IgD-negative memory B cell (primary cell): ENCODE results near the gene ASPRV1. TPM values are rescaled to one million over a fixed set of nuclear protein-coding genes. Genes with fewer than 3 reads are reported as not detected.
"Not testable (repeated sequence)": the region's sequence is repeated elsewhere in the genome, so short reads cannot be mapped to it uniquely, and the experiment has no call there.

Source experiments
- H3K27ac Mint-ChIP-seq, 3 donors: one replicate each; pipeline ENCODE4 v1.8.0; 2020 to 2022; ENCODE audit warnings: mild to moderate bottlenecking in 3 of 3, mixed read lengths in 3 of 3, moderate library complexity in 1 of 3
- H3K27me3 Mint-ChIP-seq: one replicate; pipeline ENCODE4 v1.8.0; 2021; ENCODE audit warnings: mixed read lengths
- H3K36me3 Mint-ChIP-seq: one replicate; pipeline ENCODE4 v1.8.0; 2020; ENCODE audit warnings: mild to moderate bottlenecking, mixed read lengths
- H3K4me1 Mint-ChIP-seq, 3 donors: one replicate each; pipeline ENCODE4 v1.8.0; 2020 to 2022; ENCODE audit warnings: mixed read lengths in 3 of 3, mild to moderate bottlenecking in 1 of 3
- H3K4me3 Mint-ChIP-seq, 4 donors: one replicate each; pipeline ENCODE4 v1.8.0; 2020 to 2022; ENCODE audit warnings: mild to moderate bottlenecking in 4 of 4, mixed read lengths in 4 of 4, moderate library complexity in 3 of 4
- H3K9me3 Mint-ChIP-seq, 3 donors: one replicate each; pipeline ENCODE4 v1.8.0; 2020 to 2021; ENCODE audit warnings: mixed read lengths in 3 of 3, mild to moderate bottlenecking in 1 of 3
- polyA plus RNA-seq: library from polyadenylated mRNA; unstranded; fragments of 300-500 nt; fragmentation: Illumina TruSeq; gene quantifications from one replicate; pipeline ENCODE4 v1.2.3, GENCODE V29; 2021

Gene ASPRV1
- polyA plus RNA-seq, 1 donor from 2014 or later, result 0.35 TPM

DNA sequence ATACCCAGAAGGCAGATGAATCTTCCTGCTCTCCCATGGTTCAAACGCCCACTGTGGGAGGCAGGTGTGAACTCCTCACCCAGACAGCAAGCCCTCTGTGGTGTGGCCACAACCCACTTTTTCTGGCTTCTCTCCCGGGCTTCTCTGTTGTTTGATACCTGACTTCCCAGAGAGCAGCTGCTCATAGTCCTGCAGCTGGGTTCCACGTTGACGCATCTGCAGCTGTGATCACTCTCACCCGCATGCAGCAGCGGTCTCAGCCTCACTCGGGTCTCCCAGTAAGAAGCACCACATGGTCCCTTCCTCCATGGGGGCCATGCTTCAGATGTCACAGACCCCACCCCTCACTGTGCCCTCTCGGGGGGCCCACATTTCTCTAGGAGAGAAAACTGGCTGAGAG lies 3.5 kb downstream of the ASPRV1 start:
- no peaks in the 10 kb centered on the region for H3K9me3 Mint-ChIP-seq
- peaks cover 8% of the 10 kb centered on the region for H3K27me3 Mint-ChIP-seq
- no peak overlapping the region for H3K4me3 Mint-ChIP-seq
- no peak overlapping the region for H3K27ac Mint-ChIP-seq
- H3K36me3 Mint-ChIP-seq, result no peaks in the 10 kb centered on the region
- H3K4me1 Mint-ChIP-seq, result peaks cover 0 to 3% (median 0%) of the 10 kb centered on the region in 3 donors

DNA sequence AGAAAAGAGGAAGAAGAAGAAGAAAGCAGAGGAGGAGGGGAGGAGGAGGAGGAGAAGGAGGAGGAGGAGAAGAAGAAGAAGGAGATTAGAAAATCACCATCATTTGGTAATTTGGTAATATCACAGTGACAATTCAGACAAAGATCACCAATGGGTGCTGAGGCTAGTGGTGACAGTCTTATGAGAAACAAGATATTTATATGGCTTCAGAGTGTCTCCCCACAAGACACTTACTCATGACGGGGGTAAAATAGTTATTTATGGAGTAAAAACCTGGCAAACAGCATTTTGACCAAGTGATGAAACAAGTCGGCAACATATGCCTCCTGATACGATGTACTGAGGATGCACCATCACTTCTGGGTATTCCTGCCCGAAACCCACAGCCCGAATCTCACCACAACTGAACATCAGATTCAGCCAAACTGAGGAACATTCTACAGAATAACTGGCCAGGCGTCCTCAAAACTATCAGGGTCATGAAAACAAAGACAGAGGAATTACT lies 4.9 kb downstream of the ASPRV1 start:
- Mint-ChIP-seq H3K4me1 (peaks cover 0 to 6% (median 0%) of the 10 kb centered on the region in 3 donors), H3K4me3 (no peak overlapping the region), H3K36me3 (peaks cover 2% of the 10 kb centered on the region), H3K27me3 (peaks cover 8% of the 10 kb centered on the region), H3K9me3 (no peaks in the 10 kb centered on the region), H3K27ac (no peak overlapping the region)

DNA sequence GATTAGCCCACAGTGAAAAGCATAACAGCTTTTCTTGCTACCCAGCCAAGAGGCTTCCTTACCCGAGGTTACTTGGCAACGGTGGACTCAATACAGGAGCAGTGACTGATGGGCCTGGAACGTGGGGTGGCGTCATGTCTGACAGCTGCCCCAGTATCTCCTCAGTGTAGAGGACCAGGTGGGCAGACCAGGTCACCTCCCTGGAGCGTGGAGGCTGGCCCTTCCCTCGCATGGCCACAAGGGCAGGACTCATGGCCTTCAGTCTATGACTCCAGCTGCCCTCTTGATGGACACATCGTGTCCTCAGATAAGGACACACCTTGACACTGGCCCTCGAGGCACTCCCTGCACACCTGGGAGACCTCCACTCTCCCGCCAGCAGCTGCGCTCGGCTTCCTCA lies 6.4 kb downstream of the ASPRV1 start:
- peaks cover 2% of the 10 kb centered on the region for H3K36me3 Mint-ChIP-seq
- H3K27me3 Mint-ChIP-seq, result peaks cover 7% of the 10 kb centered on the region
- H3K9me3 Mint-ChIP-seq, result no peaks in the 10 kb centered on the region
- H3K4me3 Mint-ChIP-seq, result peak overlapping the region in 1 of 4 donors; percentile 60
- H3K27ac Mint-ChIP-seq, result no peak overlapping the region
- peaks cover 0 to 6% (median 0%) of the 10 kb centered on the region in 3 donors for H3K4me1 Mint-ChIP-seq

DNA sequence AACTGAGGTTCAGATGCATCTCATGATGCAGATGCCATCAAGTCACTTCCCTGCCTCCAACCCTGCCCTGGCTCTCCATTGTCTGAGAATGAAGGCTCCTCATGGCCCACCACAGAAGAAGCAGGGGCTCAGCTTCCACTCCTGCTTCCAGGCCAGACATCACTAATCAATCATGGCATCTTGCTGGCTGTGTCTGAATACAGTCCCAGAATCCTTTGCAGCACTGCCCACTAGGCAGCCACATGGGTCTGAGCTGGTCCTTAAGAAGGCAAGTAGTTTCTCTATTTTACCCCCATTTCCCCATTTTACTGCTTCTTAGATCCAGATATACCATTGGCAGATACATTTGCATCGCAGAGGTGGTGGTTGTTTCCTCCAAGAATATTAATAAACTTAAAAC lies 7.3 kb downstream of the ASPRV1 start:
- H3K4me3 Mint-ChIP-seq, result no peak overlapping the region
- H3K9me3 Mint-ChIP-seq, result no peaks in the 10 kb centered on the region
- peaks cover 2% of the 10 kb centered on the region for H3K36me3 Mint-ChIP-seq
- H3K27ac Mint-ChIP-seq, result no peak overlapping the region
- peaks cover 3% of the 10 kb centered on the region for H3K27me3 Mint-ChIP-seq
- H3K4me1 Mint-ChIP-seq, result peaks cover 0 to 6% (median 0%) of the 10 kb centered on the region in 3 donors

DNA sequence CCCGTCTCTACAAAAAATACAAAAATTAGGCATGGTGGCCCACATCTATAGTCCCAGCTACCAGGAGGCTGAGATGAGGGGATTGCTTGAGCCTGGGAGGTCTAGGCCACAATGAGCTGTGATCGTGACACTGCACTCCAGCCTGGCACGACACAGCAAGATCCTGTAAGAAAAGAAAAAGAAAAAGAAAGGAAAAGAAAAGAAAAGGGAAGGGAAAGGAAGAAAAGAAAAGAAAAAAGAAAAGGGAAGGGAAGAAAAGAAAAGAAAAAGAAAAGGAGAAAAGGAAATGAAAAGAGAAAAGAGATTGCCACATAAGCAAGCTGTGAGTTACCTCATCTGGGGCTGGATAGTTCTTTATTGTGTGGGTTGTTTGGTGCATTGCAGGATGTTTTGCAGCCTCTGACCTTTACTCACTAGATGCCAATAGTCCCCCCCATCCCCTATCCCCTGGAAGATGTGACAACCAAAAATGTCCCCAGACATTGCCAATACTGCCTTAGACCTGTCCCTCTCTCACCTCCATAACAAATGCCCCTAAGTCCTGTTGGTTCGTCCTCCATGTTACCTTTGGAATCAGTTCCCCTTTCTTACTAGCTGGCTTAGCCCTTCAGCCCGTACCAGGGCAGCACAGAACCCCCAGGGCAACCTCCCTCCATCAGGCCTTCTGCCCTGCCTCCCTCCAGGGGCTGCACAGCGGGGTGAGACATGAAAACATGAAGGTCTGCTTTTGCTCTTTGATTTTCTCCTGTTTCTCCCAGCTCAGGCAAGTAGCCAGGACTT lies 8.9 kb downstream of the ASPRV1 start:
- no peaks in the 10 kb centered on the region for H3K9me3 Mint-ChIP-seq
- H3K27me3 Mint-ChIP-seq, result peaks cover 3% of the 10 kb centered on the region
- H3K27ac Mint-ChIP-seq, result peak overlapping the region in 1 of 3 donors; percentile 63
- H3K4me3 Mint-ChIP-seq, result no peak overlapping the region
- H3K36me3 Mint-ChIP-seq, result peaks cover 3% of the 10 kb centered on the region
- peaks cover 0 to 7% (median 0%) of the 10 kb centered on the region in 3 donors for H3K4me1 Mint-ChIP-seq

DNA sequence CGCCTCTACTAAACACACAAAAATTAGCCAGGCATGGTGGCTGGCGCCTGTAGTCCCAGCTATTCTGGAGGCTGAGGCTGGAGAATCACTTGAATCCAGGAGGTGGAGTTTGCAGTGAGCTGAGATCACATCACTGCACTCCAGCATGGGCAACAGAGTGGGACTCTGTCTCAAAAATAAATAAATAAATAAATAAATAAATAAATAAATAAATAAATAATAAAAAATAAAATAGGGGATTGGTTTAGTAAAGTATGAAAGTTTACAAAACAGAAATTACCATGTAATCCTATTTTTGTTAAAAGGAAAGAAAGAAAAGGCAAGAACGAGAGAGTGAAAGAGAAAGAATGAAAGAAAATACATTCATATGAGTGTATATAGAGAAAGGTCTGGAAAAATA lies 10.8 kb downstream of the ASPRV1 start:
- not testable (repeated sequence) for H3K36me3 Mint-ChIP-seq, H3K9me3 Mint-ChIP-seq, H3K27ac Mint-ChIP-seq, H3K4me3 Mint-ChIP-seq, H3K27me3 Mint-ChIP-seq
- peaks cover 7 to 16% (median 8%) of the 10 kb centered on the region in 3 donors for H3K4me1 Mint-ChIP-seq

DNA sequence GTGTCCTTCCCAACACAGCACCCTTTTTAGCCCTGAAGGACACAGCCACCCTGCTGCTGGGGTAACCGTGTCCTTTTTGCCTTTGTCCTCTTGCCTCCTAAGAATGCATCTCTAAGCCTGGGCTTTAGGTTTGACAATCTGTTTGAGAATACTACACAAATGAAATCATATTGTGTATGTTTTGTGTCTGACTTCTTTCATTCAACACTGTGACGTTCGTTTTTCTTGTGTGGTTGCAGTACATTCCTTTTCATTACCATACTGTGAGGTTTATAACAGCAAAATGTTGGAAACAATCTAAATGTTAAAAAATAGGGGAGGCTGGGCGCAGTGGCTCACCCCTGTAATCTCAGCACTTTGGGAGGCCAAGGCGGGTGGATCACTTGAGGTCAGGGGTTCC lies 11.2 kb downstream of the ASPRV1 start:
- H3K9me3 Mint-ChIP-seq, result no peaks in the 10 kb centered on the region
- peaks cover 7 to 19% (median 8%) of the 10 kb centered on the region in 3 donors for H3K4me1 Mint-ChIP-seq
- H3K36me3 Mint-ChIP-seq, result peaks cover 3% of the 10 kb centered on the region
- H3K27ac Mint-ChIP-seq, result no peak overlapping the region
- H3K4me3 Mint-ChIP-seq, result no peak overlapping the region
- peaks cover 3% of the 10 kb centered on the region for H3K27me3 Mint-ChIP-seq

DNA sequence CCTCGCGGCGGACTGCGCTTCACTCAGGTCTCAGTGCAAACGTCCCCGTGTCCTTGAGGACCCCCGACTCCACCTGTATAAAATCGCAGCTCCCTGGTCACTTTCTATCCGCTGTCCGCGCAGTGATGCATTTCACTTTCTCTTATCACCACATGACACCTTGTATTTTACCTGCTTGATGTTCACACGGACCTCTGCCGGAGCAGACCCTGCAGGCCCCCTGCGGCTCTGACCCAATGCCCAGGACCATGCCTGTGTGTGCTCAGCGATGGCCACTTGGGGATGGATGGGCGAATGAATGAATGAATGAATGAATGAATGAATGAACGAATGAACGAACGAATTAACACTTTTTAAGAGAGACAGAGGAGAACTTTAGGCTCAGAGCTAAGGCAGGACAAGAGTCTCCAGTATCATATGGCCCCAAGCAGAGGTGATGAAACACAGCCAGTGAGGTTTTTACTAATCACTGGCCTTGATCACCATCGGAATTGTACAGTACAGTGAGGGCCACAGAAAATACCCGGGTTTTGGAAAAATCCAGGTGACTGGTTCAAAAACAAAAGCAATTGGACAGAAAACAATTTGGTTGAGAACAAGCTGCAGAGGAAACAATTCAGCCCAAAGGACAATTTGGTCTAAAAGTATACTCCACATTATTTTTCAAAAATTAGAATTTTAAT lies 12.3 kb downstream of the ASPRV1 start:
- Mint-ChIP-seq H3K27ac (no peak overlapping the region), H3K4me3 (no peak overlapping the region), H3K27me3 (peaks cover 3% of the 10 kb centered on the region), H3K4me1 (peaks cover 7 to 21% (median 8%) of the 10 kb centered on the region in 3 donors), H3K36me3 (peaks cover 3% of the 10 kb centered on the region), H3K9me3 (no peaks in the 10 kb centered on the region)

DNA sequence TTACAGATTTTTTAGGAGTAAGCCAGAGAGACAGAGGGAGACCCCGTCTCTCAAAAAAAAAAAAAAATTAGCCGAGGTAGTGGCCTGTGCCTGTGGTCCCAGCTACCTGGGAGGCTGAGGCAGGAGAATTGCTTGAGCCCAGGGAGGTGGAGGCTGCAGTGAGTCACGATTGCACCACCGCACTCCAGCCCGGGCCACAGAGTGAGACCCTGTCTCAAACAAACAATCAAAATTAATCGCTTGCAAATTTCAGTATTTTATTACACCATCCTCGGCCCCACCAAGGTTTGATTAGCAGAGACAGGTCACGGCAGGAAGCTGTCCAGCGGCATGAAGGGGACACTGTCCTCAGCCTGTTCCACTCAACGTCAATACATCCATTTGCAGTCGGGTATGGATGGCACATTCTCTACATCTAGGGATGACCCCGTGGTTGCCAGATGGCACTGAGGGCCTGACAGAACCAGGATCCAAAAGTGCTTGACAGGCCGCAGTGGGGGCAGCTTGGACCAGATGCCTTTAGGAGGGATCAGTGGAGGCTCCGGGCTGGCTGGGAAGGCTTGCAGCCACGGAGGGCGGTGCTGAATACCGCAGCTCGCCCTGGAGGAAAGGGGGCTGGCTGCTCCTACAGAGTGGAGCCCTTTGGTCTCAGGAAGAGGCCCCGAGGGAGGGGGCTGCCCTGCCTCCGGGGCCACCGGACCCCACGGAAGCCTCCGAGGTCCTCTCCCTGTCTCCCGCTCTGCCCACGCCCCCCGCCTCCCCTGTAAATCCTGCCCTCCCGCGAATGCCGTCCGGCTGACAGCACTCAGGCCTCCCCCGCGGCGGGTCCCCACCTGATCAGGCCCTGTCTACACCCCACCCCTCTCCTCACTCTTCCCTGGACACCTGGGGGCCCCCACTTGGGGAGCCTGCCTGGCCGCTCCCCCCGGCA lies 13.1 kb downstream of the ASPRV1 start:
- Mint-ChIP-seq H3K4me3 (no peak overlapping the region), H3K9me3 (no peaks in the 10 kb centered on the region), H3K27me3 (peaks cover 3% of the 10 kb centered on the region), H3K36me3 (peaks cover 4% of the 10 kb centered on the region), H3K4me1 (peaks cover 7 to 19% (median 8%) of the 10 kb centered on the region in 3 donors), H3K27ac (no peak overlapping the region)

DNA sequence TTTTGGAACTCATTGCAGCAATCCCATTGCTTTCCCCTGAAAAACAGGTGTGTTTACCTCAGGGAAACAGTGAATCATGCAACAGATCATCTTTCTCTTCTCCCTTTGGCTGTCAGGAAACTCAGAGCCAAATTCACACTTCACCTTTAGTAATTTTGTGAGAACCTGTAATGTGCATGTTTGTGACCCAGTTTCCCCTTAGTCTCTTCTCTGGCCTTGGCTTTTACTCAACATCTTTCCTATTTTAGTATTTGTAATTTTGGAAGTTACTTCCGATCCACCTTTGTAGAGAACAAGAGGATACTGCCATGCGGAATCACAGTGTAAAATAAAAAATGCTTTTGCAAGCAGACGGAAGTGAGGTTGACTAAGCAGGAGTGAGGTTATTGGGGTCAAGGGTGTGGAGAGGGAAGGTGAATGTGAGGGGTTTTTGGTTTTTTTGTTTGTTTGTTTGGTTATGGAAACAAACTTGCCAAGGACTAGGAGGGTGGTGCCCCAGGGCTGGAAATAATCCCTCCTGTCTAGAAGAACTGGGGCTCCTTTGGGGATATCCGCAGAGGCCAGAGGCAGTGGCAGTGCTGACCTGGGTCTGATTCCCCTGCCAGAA lies 14.0 kb downstream of the ASPRV1 start:
- H3K27me3 Mint-ChIP-seq, result peaks cover 3% of the 10 kb centered on the region
- H3K9me3 Mint-ChIP-seq, result no peaks in the 10 kb centered on the region
- H3K4me1 Mint-ChIP-seq, result peaks cover 7 to 18% (median 8%) of the 10 kb centered on the region in 3 donors
- peaks cover 7% of the 10 kb centered on the region for H3K36me3 Mint-ChIP-seq
- H3K4me3 Mint-ChIP-seq, result no peak overlapping the region
- H3K27ac Mint-ChIP-seq, result peak overlapping the region in 1 of 3 donors; percentile 24

DNA sequence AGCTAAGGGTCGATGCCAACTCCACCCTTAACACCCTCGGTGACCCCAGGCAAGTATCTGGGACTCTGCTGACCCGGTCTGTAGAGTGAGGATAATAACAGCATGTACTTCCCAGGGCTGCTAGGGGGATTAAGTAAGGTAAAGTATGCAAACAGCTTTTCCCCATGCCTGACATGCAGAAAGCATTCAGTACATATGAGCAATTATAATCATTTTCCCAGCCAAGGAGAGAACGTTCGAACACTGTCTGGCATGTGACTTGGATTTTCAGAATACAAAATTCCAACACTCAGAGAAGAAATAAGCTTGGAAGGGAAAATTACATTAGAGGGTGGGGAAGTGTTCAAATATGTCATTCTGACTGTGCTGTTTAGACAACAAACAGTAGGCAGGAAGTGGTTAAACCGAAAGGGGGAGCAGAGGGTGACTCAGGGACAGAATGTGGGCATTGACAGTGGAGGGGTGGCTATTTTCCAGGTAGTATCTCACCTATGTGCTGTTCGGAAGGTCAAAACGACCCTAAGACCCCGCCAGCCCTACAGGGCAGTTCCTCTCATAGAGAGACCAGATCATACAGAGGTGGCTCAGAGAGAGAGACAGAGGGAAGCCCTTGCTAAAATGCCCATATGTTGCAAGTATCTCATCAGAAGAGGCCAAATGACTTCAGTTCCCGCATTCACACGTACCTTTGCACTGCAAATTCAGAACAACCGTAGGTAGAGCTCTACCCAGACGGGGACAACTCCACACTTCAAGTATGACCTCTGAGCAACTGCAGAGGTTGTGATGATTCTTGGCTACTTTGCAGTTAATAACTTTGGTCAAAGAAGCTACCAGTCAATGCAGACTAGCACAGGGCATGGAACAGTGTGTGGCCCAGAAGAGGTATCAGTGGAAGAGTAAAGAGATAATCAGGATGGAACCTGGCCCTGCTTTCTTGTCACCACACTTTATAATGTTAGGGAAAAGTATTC lies 14.8 kb downstream of the ASPRV1 start:
- Mint-ChIP-seq H3K36me3 (peaks cover 6% of the 10 kb centered on the region), H3K27me3 (peaks cover 3% of the 10 kb centered on the region), H3K27ac (peak overlapping the region in 1 of 3 donors; percentile 2), H3K9me3 (no peaks in the 10 kb centered on the region), H3K4me3 (peak overlapping the region in 2 of 4 donors; percentile 69 to 89), H3K4me1 (peaks cover 7 to 16% (median 8%) of the 10 kb centered on the region in 3 donors)

DNA sequence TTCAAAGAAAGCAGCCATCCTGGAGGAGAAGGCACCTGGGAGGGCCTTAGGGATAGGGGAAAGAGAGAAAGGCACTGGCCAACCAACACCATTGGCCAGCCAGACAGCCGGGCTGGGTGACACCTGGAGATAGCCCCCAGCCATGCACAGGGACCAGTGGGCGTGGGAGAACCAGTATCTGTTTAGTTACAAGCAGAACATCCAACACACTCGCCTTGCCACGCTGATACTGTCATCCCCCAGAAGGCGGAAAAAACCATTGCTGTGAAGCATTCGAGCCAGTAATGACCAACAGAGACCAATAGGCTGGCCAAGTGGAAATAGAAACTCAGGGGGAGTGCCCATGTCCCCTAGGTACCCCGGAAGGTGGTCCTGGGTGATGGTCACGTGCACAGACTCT lies 15.5 kb downstream of the ASPRV1 start:
- Mint-ChIP-seq H3K27me3 (peaks cover 3% of the 10 kb centered on the region), H3K4me3 (no peak overlapping the region), H3K9me3 (no peaks in the 10 kb centered on the region), H3K4me1 (peaks cover 7 to 16% (median 8%) of the 10 kb centered on the region in 3 donors), H3K36me3 (peaks cover 7% of the 10 kb centered on the region), H3K27ac (no peak overlapping the region)

DNA sequence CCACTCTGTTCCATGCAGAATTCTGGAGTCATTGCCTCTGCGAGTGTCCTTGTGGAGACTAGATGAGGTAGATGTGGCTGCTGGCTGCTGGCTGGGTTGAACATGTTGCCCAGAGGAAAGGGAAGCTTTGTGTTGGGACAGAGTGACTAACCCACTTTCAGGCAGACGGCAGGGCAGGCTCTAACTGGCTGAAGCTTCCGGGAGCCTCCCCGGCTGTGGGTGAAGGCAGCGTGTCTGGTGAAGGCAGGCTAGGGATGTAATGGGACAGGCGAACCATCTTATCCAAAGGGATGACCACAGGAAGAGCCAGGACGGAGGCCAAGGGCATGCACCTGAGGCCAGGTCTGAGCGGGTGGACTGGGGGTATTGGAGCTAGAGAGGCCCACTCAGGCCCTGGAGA lies 16.0 kb downstream of the ASPRV1 start:
- Mint-ChIP-seq H3K4me3 (no peak overlapping the region), H3K27me3 (peaks cover 3% of the 10 kb centered on the region), H3K4me1 (peaks cover 7 to 18% (median 8%) of the 10 kb centered on the region in 3 donors)

More for the DNA sequence above, 16.0 kb downstream of the ASPRV1 start:
- Mint-ChIP-seq H3K9me3 (no peaks in the 10 kb centered on the region), H3K36me3 (peaks cover 7% of the 10 kb centered on the region), H3K27ac (no peak overlapping the region)
